B cell (primary cell): ENCODE results near the gene MBOAT1.

Experiments
- EZH2 ChIP-seq: IDR thresholded peaks from 2 replicates; pipeline ENCODE4 v1.6.1; 2012; ENCODE audit warnings: borderline replicate concordance, low read depth, mild to moderate bottlenecking, moderate library complexity, low read length; ENCODE audit not compliant: insufficient read depth, poor library complexity, severe bottlenecking
- TF ChIP-seq, protein P1 (sequence below): fragments of 200-600 bp; IDR thresholded peaks from one replicate; pipeline ENCODE4 v1.8.0; 2022; ENCODE audit warnings: antibody characterized with exemption, mild to moderate bottlenecking

DNA sequence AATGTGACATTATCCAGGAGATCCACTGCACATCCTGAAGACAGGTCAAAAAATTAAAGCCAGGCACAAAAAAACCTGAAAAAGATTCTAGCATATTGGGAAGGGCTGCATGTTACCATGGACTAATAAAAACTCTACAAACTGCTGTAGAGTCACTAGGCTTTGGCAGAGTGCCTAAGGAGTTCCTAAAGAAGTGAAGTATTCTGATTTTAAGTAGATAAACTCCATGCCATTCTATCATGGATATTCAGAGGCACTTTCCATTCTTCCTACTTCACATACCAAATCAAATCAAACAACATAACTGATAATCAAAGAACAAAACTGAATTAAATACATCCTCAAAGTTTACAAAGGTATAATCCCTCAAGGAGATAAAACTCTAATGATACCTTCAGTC lies 3.0 kb upstream of the MBOAT1 start:
- TF ChIP-seq, protein P1, sequence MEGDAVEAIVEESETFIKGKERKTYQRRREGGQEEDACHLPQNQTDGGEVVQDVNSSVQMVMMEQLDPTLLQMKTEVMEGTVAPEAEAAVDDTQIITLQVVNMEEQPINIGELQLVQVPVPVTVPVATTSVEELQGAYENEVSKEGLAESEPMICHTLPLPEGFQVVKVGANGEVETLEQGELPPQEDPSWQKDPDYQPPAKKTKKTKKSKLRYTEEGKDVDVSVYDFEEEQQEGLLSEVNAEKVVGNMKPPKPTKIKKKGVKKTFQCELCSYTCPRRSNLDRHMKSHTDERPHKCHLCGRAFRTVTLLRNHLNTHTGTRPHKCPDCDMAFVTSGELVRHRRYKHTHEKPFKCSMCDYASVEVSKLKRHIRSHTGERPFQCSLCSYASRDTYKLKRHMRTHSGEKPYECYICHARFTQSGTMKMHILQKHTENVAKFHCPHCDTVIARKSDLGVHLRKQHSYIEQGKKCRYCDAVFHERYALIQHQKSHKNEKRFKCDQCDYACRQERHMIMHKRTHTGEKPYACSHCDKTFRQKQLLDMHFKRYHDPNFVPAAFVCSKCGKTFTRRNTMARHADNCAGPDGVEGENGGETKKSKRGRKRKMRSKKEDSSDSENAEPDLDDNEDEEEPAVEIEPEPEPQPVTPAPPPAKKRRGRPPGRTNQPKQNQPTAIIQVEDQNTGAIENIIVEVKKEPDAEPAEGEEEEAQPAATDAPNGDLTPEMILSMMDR, result no peak
- TF ChIP-seq EZH2, result no peak
